Uterus (tissue), 2 donors: ENCODE measurements around the gene TIGD1.

Experiments
- POLR2A ChIP-seq, 2 donors: fragments of 450-650 bp; IDR thresholded peaks; one replicate each; pipeline ENCODE4 v1.6.1; 2016; ENCODE audit warnings: antibody characterized with exemption in 2 of 2, mild to moderate bottlenecking in 1 of 2, moderate library complexity in 1 of 2
- TF ChIP-seq, protein P1 (sequence below), 4 experiments: fragments of 200-600 bp in 2 of 4; fragments of 450-650 bp in 2 of 4; sonication (generic) in 2 of 4; IDR thresholded peaks; one replicate each; pipeline ENCODE4 v1.5.1; 2016 to 2019; ENCODE audit warnings: antibody characterized with exemption in 4 of 4, mild to moderate bottlenecking in 2 of 4, moderate library complexity in 1 of 4

DNA sequence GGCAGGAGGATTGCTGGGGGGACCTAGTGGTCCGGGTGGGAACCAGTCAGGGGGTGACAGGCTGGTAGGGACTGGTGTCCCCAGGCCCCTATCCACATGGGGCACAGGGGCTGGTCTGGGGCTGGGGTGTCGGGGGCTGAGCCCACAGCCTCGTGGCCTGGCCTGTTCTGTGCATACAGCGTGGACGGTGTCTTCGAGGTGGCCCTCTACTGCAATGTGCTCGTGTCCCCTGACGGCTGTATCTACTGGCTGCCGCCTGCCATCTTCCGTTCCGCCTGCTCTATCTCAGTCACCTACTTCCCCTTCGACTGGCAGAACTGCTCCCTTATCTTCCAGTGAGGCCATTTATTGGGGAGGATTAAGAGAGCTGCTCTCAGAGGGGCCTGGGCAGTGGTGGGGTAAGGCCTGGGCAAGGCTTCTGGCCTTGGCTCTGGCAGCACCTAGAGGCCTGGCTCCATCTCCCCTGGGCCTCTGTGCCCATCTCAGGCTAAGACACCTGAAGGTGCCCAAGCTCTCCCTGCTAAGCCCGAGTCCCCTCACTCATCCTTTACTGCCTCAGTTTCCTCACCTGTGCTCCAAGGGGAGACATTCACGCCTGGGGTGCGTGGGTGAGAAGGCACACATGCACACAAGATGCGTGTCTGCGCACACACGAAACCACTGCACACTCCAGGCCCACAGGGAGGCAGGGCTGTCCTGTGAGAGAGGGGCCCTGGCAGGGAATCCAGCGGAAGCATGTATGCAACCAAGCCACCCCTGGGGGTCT is 9.0 kb downstream of the TIGD1 start:
- TF ChIP-seq, protein P1, sequence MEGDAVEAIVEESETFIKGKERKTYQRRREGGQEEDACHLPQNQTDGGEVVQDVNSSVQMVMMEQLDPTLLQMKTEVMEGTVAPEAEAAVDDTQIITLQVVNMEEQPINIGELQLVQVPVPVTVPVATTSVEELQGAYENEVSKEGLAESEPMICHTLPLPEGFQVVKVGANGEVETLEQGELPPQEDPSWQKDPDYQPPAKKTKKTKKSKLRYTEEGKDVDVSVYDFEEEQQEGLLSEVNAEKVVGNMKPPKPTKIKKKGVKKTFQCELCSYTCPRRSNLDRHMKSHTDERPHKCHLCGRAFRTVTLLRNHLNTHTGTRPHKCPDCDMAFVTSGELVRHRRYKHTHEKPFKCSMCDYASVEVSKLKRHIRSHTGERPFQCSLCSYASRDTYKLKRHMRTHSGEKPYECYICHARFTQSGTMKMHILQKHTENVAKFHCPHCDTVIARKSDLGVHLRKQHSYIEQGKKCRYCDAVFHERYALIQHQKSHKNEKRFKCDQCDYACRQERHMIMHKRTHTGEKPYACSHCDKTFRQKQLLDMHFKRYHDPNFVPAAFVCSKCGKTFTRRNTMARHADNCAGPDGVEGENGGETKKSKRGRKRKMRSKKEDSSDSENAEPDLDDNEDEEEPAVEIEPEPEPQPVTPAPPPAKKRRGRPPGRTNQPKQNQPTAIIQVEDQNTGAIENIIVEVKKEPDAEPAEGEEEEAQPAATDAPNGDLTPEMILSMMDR (IDR thresholded peaks at IDR 0.05), result no peak
- TF ChIP-seq POLR2A (IDR thresholded peaks at IDR 0.05), result no peak
